ENCODE results near the gene NOX1. TPM values are rescaled to one million over a fixed set of nuclear protein-coding genes. Genes with fewer than 3 reads are reported as not detected.

The NOX1 gene
- total and polyA plus RNA-seq, 2 donors (not counting 1 experiment from before 2014, with no cell fraction given): not detected

GRCh38 chrX:100830143-100830542, 44.0 kb downstream of the NOX1 start:
- no peak overlapping the region for H2AFZ ChIP-seq (ENCODE audit: low read length)
- H3K27me3 ChIP-seq (ENCODE audit: control insufficient read depth, insufficient read depth, low read length): no peaks in the 10 kb centered on the region
- H3K4me3 ChIP-seq (replicated peaks in 1 of 4; ENCODE audit: control extremely low read depth in 1 of 4, insufficient read depth in 1 of 4, low read depth in 3 of 4, low read length in 4 of 4): no peak overlapping the region
- H3K9ac ChIP-seq (ENCODE audit: insufficient read depth, low read length): no peak overlapping the region
- no peaks in the 10 kb centered on the region for H3K79me2 ChIP-seq (ENCODE audit: control insufficient read depth, insufficient read depth, low read length)
- DNase-seq (ENCODE audit: low read depth in 2 of 2): no peak
- H3K9me3 ChIP-seq (ENCODE audit: control insufficient read depth, insufficient read depth, low read depth, low read length): no peaks in the 10 kb centered on the region
- no peaks in the 10 kb centered on the region for H3K4me1 ChIP-seq (ENCODE audit: control insufficient read depth, extremely low read depth, insufficient read depth, low read length)
- H4K20me1 ChIP-seq (ENCODE audit: control insufficient read depth, extremely low read depth, insufficient read depth, low read length): no peaks in the 10 kb centered on the region
- H3K36me3 ChIP-seq (ENCODE audit: control insufficient read depth, insufficient read depth, low read length): no peaks in the 10 kb centered on the region
- no peak overlapping the region for H3K4me2 ChIP-seq (ENCODE audit: extremely low read depth, insufficient read depth, low read length)
- TF ChIP-seq CTCF (conservative IDR thresholded peaks at IDR 0.05 in 1 of 2, IDR thresholded peaks at IDR 0.05 in 1 of 2; ENCODE audit: low read depth in 1 of 2, low read length in 2 of 2) (no peak), EZH2 (IDR thresholded peaks at IDR 0.05; ENCODE audit: low read length, missing control alignments) (no peak)
- no peak overlapping the region for H3K27ac ChIP-seq (ENCODE audit: insufficient read depth, low read length)

GRCh38 chrX:100829730-100830129, 44.4 kb downstream of the NOX1 start:
- no peaks in the 10 kb centered on the region for H3K79me2 ChIP-seq (ENCODE audit: control insufficient read depth, insufficient read depth, low read length)
- H3K9ac ChIP-seq (ENCODE audit: insufficient read depth, low read length): no peak overlapping the region
- TF ChIP-seq CTCF (conservative IDR thresholded peaks at IDR 0.05 in 1 of 2, IDR thresholded peaks at IDR 0.05 in 1 of 2; ENCODE audit: low read depth in 1 of 2, low read length in 2 of 2) (no peak), EZH2 (IDR thresholded peaks at IDR 0.05; ENCODE audit: low read length, missing control alignments) (no peak)
- no peak overlapping the region for H3K4me3 ChIP-seq (replicated peaks in 1 of 4; ENCODE audit: control extremely low read depth in 1 of 4, insufficient read depth in 1 of 4, low read depth in 3 of 4, low read length in 4 of 4)
- H3K4me1 ChIP-seq (ENCODE audit: control insufficient read depth, extremely low read depth, insufficient read depth, low read length): no peaks in the 10 kb centered on the region
- no peaks in the 10 kb centered on the region for H3K27me3 ChIP-seq (ENCODE audit: control insufficient read depth, insufficient read depth, low read length)
- no peak overlapping the region for H2AFZ ChIP-seq (ENCODE audit: low read length)
- H3K36me3 ChIP-seq (ENCODE audit: control insufficient read depth, insufficient read depth, low read length): no peaks in the 10 kb centered on the region
- peak; percentile 1 to 13 for DNase-seq (ENCODE audit: low read depth in 2 of 2)
- H3K4me2 ChIP-seq (ENCODE audit: extremely low read depth, insufficient read depth, low read length): no peak overlapping the region
- H3K9me3 ChIP-seq (ENCODE audit: control insufficient read depth, insufficient read depth, low read depth, low read length): no peaks in the 10 kb centered on the region
- H3K27ac ChIP-seq (ENCODE audit: insufficient read depth, low read length): no peak overlapping the region
- H4K20me1 ChIP-seq (ENCODE audit: control insufficient read depth, extremely low read depth, insufficient read depth, low read length): no peaks in the 10 kb centered on the region

- no peak for TF ChIP-seq CTCF (conservative IDR thresholded peaks at IDR 0.05 in 1 of 2, IDR thresholded peaks at IDR 0.05 in 1 of 2; ENCODE audit: low read depth in 1 of 2, low read length in 2 of 2)
- TF ChIP-seq EZH2 (IDR thresholded peaks at IDR 0.05; ENCODE audit: low read length, missing control alignments): no peak
- peak within 1 kb of the TSS; percentile 52 for H3K9ac ChIP-seq (ENCODE audit: insufficient read depth, low read length)
- H3K79me2 ChIP-seq (ENCODE audit: control insufficient read depth, insufficient read depth, low read length): no peaks in the 10 kb centered on the region
- peak within 1 kb of the TSS; percentile 69 for H3K4me2 ChIP-seq (ENCODE audit: extremely low read depth, insufficient read depth, low read length)
- peak within 1 kb of the TSS; percentile 71 to 95 (median 79) for H3K4me3 ChIP-seq (replicated peaks in 1 of 4; ENCODE audit: control extremely low read depth in 1 of 4, insufficient read depth in 1 of 4, low read depth in 3 of 4, low read length in 4 of 4)
- H3K36me3 ChIP-seq (ENCODE audit: control insufficient read depth, insufficient read depth, low read length): peaks cover 1% of the 10 kb centered on the region
- peak; percentile 83 to 84 for DNase-seq (ENCODE audit: low read depth in 2 of 2)
- no peaks in the 10 kb centered on the region for H4K20me1 ChIP-seq (ENCODE audit: control insufficient read depth, extremely low read depth, insufficient read depth, low read length)
- H3K9me3 ChIP-seq (ENCODE audit: control insufficient read depth, insufficient read depth, low read depth, low read length): no peaks in the 10 kb centered on the region
- H3K4me1 ChIP-seq (ENCODE audit: control insufficient read depth, extremely low read depth, insufficient read depth, low read length): no peaks in the 10 kb centered on the region
- H3K27me3 ChIP-seq (ENCODE audit: control insufficient read depth, insufficient read depth, low read length): no peaks in the 10 kb centered on the region
- H3K27ac ChIP-seq (ENCODE audit: insufficient read depth, low read length): peak within 1 kb of the TSS; percentile 67
- peak within 1 kb of the TSS; percentile 94 for H2AFZ ChIP-seq (ENCODE audit: low read length)
Measured at GRCh38 chrX:100819837-100820666, 54.1 kb downstream of the NOX1 start, which contains the start of gene CSTF2. Gene CSTF2, plus strand, starts transcription at chrX:100820391. Its CDS starts 26 bp downstream, at chrX:100820417.

Measured in fibroblast of lung (primary cell).